AG04449 (cell line): ENCODE results near the gene SUPT20HL1.
A peak's percentile ranks its signal among the peaks of the same experiment; 100 is the strongest.

Experiments used
- CTCF ChIA-PET: fragments of 350-600 bp; formaldehyde crosslinking; extraction: SDS; loops from one replicate; lab custom pipeline; 2021; ENCODE audit warnings: antibody characterized with exemption; lab: Yijun Ruan, JAX
- POLR2A ChIA-PET: fragments of 400-600, 350-600 bp; formaldehyde crosslinking; extraction: SDS; loops from one replicate; lab custom pipeline; 2020; ENCODE audit warnings: antibody characterized with exemption, inconsistent platforms; lab: Yijun Ruan, JAX
- DNase-seq: peaks from one replicate; pipeline ENCODE4 v3.0.0-alpha.2; 2010; ENCODE audit warnings: low read depth, low spot score
- H3K4me3 ChIP-seq: 2 replicates; pipeline ENCODE4 v1.5.1; 2011; ENCODE audit warnings: low read depth, mild to moderate bottlenecking, control low read depth, low read length
- CTCF ChIP-seq: IDR thresholded peaks from one replicate; pipeline ENCODE4 v1.5.1; 2011; ENCODE audit warnings: mild to moderate bottlenecking, moderate library complexity, low read length, control low read depth, inconsistent platforms; ENCODE audit not compliant: insufficient read depth; ENCODE audit errors: missing control alignments

SUPT20HL1 gene

GRCh38 chrX:24339911-24340310, 20.5 kb upstream of the SUPT20HL1 start:
- no peak for DNase-seq
- H3K4me3 ChIP-seq, result no peak overlapping the region
- TF ChIP-seq CTCF, result no peak
- ChIA-PET POLR2A (no interaction called here), CTCF (no interaction called here)

- DNase-seq, result no peak
- H3K4me3 ChIP-seq, result no peak overlapping the region
- ChIA-PET CTCF (no interaction called here), POLR2A (no interaction called here)
- TF ChIP-seq CTCF, result no peak
Observed at GRCh38 chrX:24340501-24340900, 19.9 kb upstream of the SUPT20HL1 start.

- ChIA-PET CTCF (no interaction called here), POLR2A (no interaction called here)
- H3K4me3 ChIP-seq, result no peak overlapping the region
- no peak for TF ChIP-seq CTCF
- DNase-seq, result peak; percentile 70
Observed at GRCh38 chrX:24341795-24342194, 18.6 kb upstream of the SUPT20HL1 start.

- DNase-seq, result no peak
- TF ChIP-seq CTCF, result no peak
- ChIA-PET POLR2A (interaction anchor here (0.9 kb wide), 1 partner anchor 12 kb away, joined by 3 read pairs; no protein-coding TSS in a partner anchor), CTCF (interaction anchor here (1.5 kb wide), 1 partner anchor 10 kb away, joined by 4 read pairs; no protein-coding TSS in a partner anchor)
- H3K4me3 ChIP-seq, result no peak overlapping the region
Observed at GRCh38 chrX:24343719-24344118, 16.7 kb upstream of the SUPT20HL1 start.

GRCh38 chrX:24347881-24348280, 12.6 kb upstream of the SUPT20HL1 start:
- no peak for TF ChIP-seq CTCF
- DNase-seq, result no peak
- CTCF ChIA-PET, result interaction anchor here (1.7 kb wide), 1 partner anchor 23 kb away, joined by 10 read pairs; no protein-coding TSS in a partner anchor
- no peak overlapping the region for H3K4me3 ChIP-seq
- POLR2A ChIA-PET, result no interaction called here

- no peak overlapping the region for H3K4me3 ChIP-seq
- ChIA-PET CTCF (no interaction called here), POLR2A (no interaction called here)
- TF ChIP-seq CTCF, result no peak
- DNase-seq, result no peak
Observed at GRCh38 chrX:24350217-24350616, 10.2 kb upstream of the SUPT20HL1 start.
